Loucy (cell line): Measurements from ENCODE around the gene C2orf49.

Experiments used
- H2AFZ ChIP-seq: fragments of 200-600 bp; sonication (generic); 2 replicates; pipeline ENCODE4 v1.6.0; 2016; ENCODE audit warnings: antibody characterized with exemption, mild to moderate bottlenecking, low read length, moderate library complexity
- H3F3A ChIP-seq: fragments of 200-600 bp; 2 replicates; pipeline ENCODE4 v1.6.0; 2016; ENCODE audit warnings: antibody characterized with exemption, low read depth, mild to moderate bottlenecking
- H3K27me3 ChIP-seq: fragments of 200-600 bp; sonication (generic); 2 replicates; pipeline ENCODE4 v1.6.1; 2014; ENCODE audit warnings: low read length, mild to moderate bottlenecking; ENCODE audit not compliant: insufficient read depth, poor library complexity, severe bottlenecking
- H3K36me3 ChIP-seq: fragments of 200-600 bp; sonication (generic); 2 replicates; pipeline ENCODE4 v1.6.1; 2016; ENCODE audit warnings: low read length; ENCODE audit not compliant: insufficient read depth
- H3K4me1 ChIP-seq: fragments of 200-600 bp; sonication (generic); 2 replicates; pipeline ENCODE4 v1.5.1; 2014; ENCODE audit warnings: low read length, mild to moderate bottlenecking; ENCODE audit not compliant: insufficient read depth, poor library complexity, severe bottlenecking
- H3K4me2 ChIP-seq: fragments of 200-600 bp; sonication (generic); 2 replicates; pipeline ENCODE4 v1.6.0; 2014; ENCODE audit warnings: antibody characterized with exemption, low read length, low read depth, mild to moderate bottlenecking; ENCODE audit not compliant: poor library complexity, severe bottlenecking
- H3K4me3 ChIP-seq: fragments of 200-600 bp; sonication (generic); 2 replicates; pipeline ENCODE4 v1.5.1; 2014; ENCODE audit warnings: low read length, mild to moderate bottlenecking, mixed read lengths; ENCODE audit not compliant: poor library complexity, severe bottlenecking
- H3K79me2 ChIP-seq: fragments of 200-600 bp; sonication (generic); 2 replicates; pipeline ENCODE4 v1.6.1; 2014; ENCODE audit warnings: low read length; ENCODE audit not compliant: insufficient read depth
- H3K9ac ChIP-seq: fragments of 200-600 bp; sonication (generic); 2 replicates; pipeline ENCODE4 v1.6.0; 2014; ENCODE audit warnings: mild to moderate bottlenecking, low read depth, low read length, moderate library complexity; ENCODE audit not compliant: poor library complexity, severe bottlenecking
- H3K9me2 ChIP-seq: fragments of 200-600 bp; sonication (generic); replicated peaks from 2 replicates; pipeline ENCODE4 v1.6.1; 2016; ENCODE audit warnings: low read depth, low read length, mixed read lengths
- H3K9me3 ChIP-seq: fragments of 200-600 bp; sonication (generic); 2 replicates; pipeline ENCODE4 v1.6.1; 2014; ENCODE audit warnings: mild to moderate bottlenecking, antibody characterized with exemption, low read length, low read depth; ENCODE audit not compliant: insufficient read depth
- H4K20me1 ChIP-seq: fragments of 200-600 bp; sonication (generic); 2 replicates; pipeline ENCODE4 v1.6.0; 2014; ENCODE audit warnings: antibody characterized with exemption, low read length, mild to moderate bottlenecking; ENCODE audit not compliant: insufficient read depth, poor library complexity, severe bottlenecking
- CTCF ChIP-seq: fragments of 200-600 bp; sonication (generic); conservative IDR thresholded peaks from 2 replicates; pipeline ENCODE4 v1.5.1; 2014; ENCODE audit warnings: mild to moderate bottlenecking, antibody characterized with exemption, low read length
- EZH2phosphoT487 ChIP-seq: fragments of 200-600 bp; IDR thresholded peaks from 2 replicates; pipeline ENCODE4 v1.6.1; 2018; ENCODE audit warnings: antibody characterized with exemption, mild to moderate bottlenecking, moderate library complexity, borderline replicate concordance

C2orf49 gene

GRCh38 chr2:105307146-105307545 lies 30.2 kb upstream of the C2orf49 start:
- H2AFZ ChIP-seq = no peak overlapping the region
- no peaks in the 10 kb centered on the region for H3K9me2 ChIP-seq
- H3K4me2 ChIP-seq = no peak overlapping the region
- no peaks in the 10 kb centered on the region for H3K27me3 ChIP-seq
- H3K79me2 ChIP-seq = peaks cover 57% of the 10 kb centered on the region
- H3K9ac ChIP-seq = no peak overlapping the region
- peaks cover 28% of the 10 kb centered on the region; the same call in 1 of the 2 replicates for H3K36me3 ChIP-seq
- H3K4me3 ChIP-seq = no peak overlapping the region
- no peaks in the 10 kb centered on the region for H3K4me1 ChIP-seq
- no peaks in the 10 kb centered on the region for H3F3A ChIP-seq
- TF ChIP-seq EZH2phosphoT487 (no peak), CTCF (no peak)
- H3K9me3 ChIP-seq = no peaks in the 10 kb centered on the region
- peaks cover 13% of the 10 kb centered on the region for H4K20me1 ChIP-seq

DNA sequence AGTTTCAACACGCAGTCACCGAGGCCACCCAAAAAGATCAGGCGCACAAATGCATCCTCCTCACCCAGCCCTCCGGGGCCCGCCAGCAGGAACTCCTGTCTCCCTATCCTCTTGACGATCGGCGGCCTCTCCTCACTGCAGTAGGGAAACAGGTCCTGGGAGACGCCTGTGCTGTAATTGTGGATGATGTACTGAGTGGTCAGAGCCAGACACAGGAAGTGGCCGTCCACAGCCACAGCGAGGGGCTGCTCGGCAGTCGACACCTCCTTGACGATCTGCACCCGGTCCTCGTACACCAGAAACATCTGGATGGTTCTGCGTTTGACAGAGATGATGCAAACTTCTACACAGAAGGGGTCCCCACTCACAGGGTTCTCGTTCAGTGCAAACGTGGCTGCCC lies 29.8 kb upstream of the C2orf49 start:
- Histone ChIP-seq H3K9ac (no peak overlapping the region), H3K79me2 (peaks cover 59% of the 10 kb centered on the region), H3K9me3 (no peaks in the 10 kb centered on the region), H3K27me3 (no peaks in the 10 kb centered on the region), H3K9me2 (no peaks in the 10 kb centered on the region), H2AFZ (no peak overlapping the region), H3K4me1 (no peaks in the 10 kb centered on the region), H4K20me1 (peaks cover 17% of the 10 kb centered on the region), H3K4me2 (no peak overlapping the region), H3F3A (no peaks in the 10 kb centered on the region), H3K36me3 (peaks cover 28% of the 10 kb centered on the region; the same call in 1 of the 2 replicates), H3K4me3 (no peak overlapping the region)
- no peak for TF ChIP-seq CTCF
- no peak for TF ChIP-seq EZH2phosphoT487

DNA sequence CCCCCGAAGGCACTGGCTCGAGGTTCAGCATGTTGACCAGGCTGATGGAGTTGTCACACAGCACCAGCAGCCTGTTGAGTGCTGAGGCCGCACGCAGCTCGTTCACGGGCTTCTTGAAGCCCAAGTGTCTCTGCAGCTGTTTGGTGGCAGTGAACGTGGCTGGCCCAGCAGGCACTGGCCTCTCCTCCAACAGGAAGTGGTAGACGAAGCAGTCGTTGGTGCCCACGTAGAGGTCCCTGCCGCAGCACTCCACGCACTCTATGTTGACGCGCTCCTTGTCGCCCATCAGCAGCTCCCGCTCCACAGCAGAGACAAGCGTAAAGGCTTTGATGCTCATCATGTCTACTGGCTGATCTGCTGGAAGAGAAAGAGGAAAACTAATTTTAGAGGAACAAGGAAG lies 29.4 kb upstream of the C2orf49 start:
- Histone ChIP-seq H4K20me1 (peaks cover 18% of the 10 kb centered on the region), H3K4me3 (no peak overlapping the region), H3K4me2 (no peak overlapping the region), H3K9me3 (no peaks in the 10 kb centered on the region), H2AFZ (no peak overlapping the region), H3K4me1 (no peaks in the 10 kb centered on the region), H3K9ac (no peak overlapping the region), H3K27me3 (no peaks in the 10 kb centered on the region), H3K36me3 (peaks cover 28% of the 10 kb centered on the region; the same call in 1 of the 2 replicates), H3F3A (no peaks in the 10 kb centered on the region), H3K79me2 (peaks cover 58% of the 10 kb centered on the region), H3K9me2 (no peaks in the 10 kb centered on the region)
- no peak for TF ChIP-seq CTCF
- TF ChIP-seq EZH2phosphoT487 = no peak
